NOMO-1 (cell line): ENCODE measurements around the gene BUD23.
"Not testable (repeated sequence)": the region's sequence is repeated elsewhere in the genome, so short reads cannot be mapped to it uniquely, and the experiment has no call there.

Experiments used
- DNase-seq, 2 experiments: peaks; one replicate each; lab custom pipeline; 2025; ENCODE audit not compliant: unreplicated experiment in 2 of 2; lab: John Stamatoyannopoulos, UW

Gene BUD23

GRCh38 chr7:73699370-73700068 is 16.1 kb downstream of the BUD23 start:
- no peak for DNase-seq

- no peak for DNase-seq
These were observed 16.6 kb downstream of the BUD23 start for GRCh38 chr7:73700069-73700423.

- DNase-seq, result no peak
These were observed 17.3 kb downstream of the BUD23 start for GRCh38 chr7:73700581-73701134.

GRCh38 chr7:73701357-73701995 is 18.1 kb downstream of the BUD23 start:
- DNase-seq, result peak in 1 of 2 experiments; percentile 38

GRCh38 chr7:73702226-73702625 is 18.8 kb downstream of the BUD23 start:
- DNase-seq, result no peak

GRCh38 chr7:73702665-73703064 is 19.3 kb downstream of the BUD23 start:
- DNase-seq, result no peak

- no peak for DNase-seq
These were observed 19.8 kb downstream of the BUD23 start for GRCh38 chr7:73703225-73703624.

- DNase-seq, result no peak
These were observed 20.6 kb downstream of the BUD23 start for GRCh38 chr7:73703757-73704639.

GRCh38 chr7:73704640-73705550 is 21.5 kb downstream of the BUD23 start:
- DNase-seq, result no peak

- DNase-seq, result no peak
These were observed 22.1 kb downstream of the BUD23 start for GRCh38 chr7:73705551-73705920.

- no peak for DNase-seq
These were observed 23.0 kb downstream of the BUD23 start for GRCh38 chr7:73706126-73707044.

GRCh38 chr7:73707045-73707631 is 23.7 kb downstream of the BUD23 start:
- DNase-seq, result no peak

- DNase-seq, result no peak
These were observed 25.7 kb downstream of the BUD23 start for GRCh38 chr7:73708961-73709549.

- DNase-seq, result no peak
These were observed 29.4 kb downstream of the BUD23 start for GRCh38 chr7:73712773-73713172.

- DNase-seq, result not testable (repeated sequence)
These were observed 29.9 kb downstream of the BUD23 start for GRCh38 chr7:73713319-73713718.

GRCh38 chr7:73715648-73716317 is 32.4 kb downstream of the BUD23 start:
- peak; percentile 99 for DNase-seq

GRCh38 chr7:73716318-73716890 is 33.0 kb downstream of the BUD23 start:
- no peak for DNase-seq
